ENCODE results near the gene PARK7.

PARK7 gene

DNA sequence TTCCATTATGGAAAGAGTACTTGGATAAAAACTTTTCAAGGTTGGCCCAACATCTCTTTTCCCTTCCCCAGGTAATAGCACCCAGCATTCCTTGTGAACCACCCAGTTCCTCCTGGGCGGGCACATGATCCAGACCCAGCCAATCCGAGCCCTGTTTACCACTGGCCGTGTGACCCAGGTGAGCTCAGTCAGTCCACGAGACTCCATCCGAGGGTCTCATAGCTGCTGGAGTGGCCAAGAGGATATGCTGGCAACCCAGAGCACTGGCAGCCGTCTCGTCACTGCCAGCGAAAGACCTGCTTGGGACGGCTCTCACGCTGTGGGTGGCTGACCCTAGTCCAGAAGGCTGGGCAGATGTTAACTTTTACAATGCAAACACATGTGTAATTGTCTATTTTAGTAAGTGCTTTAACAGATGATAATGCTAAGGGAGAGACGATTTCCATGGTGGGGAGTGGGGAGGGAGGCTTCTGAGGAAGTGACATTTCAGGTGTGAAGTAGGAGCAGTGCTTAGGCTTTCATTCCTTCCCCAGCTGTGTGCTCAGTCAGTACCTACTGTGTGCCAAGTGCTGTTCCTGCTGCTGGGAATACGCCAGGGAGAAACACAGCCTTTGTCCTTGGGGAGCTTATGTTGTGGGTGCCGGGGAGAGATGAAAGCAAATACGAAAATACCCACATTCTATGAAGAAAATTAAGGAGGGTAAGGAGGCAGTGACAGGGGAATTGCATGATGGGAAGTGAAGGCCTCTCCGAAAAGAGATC, 24.5 kb downstream of the PARK7 start:
- DNase-seq = no peak

DNA sequence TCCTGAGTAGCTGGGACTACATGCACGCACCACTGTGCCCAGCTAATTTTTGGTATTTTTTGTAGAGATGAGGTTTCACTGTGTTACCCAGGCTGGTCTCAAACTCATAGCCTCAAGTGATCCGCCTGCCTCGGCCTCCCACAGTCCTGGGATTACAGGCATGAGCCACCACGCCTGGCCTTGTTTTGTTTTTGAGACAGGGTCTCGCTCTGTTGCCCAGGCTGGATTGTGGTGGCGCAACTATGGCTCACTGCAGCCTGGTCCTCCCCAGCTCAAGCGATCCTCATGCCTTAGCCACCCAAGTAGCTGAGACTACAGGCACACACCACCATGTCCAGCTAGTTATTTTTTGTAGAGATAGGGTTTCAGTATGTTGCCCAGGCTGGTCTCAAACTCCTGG, 26.0 kb downstream of the PARK7 start:
- DNase-seq = no peak

GRCh38 chr1:7988576-7988975, 27.1 kb downstream of the PARK7 start:
- no peak for DNase-seq

DNA sequence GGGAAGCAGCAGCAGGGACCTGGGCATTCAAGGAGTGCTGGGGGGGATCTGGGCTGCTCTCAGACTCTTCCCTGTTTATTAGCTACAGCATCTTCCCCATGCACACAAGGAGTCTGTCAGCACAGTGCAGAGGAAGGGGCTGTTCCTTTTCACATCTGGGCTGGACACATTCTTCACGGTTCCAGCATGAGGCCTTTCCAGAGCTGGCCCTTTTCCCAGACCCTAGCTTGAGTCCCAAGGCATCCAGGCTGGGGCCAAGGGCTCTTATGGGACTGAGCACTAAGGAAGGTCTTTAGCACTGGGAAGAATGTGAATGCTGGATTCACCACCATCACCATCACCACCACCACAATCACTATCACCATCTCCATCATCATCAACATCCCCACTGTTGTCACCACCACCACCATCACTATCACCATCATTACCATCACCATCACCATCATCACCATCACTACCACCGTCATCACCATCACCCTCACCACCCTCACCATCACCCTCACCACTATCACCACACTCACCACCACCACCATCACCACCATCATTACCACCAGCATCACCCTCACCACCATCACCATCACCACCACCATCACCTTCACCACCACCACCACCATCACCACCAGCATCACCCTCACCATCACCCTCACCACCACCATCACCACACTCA, 28.4 kb downstream of the PARK7 start:
- peak; percentile 37 for DNase-seq

GRCh38 chr1:7991504-7992440, 30.3 kb downstream of the PARK7 start:
- DNase-seq = no peak

GRCh38 chr1:7992885-7993284, 31.4 kb downstream of the PARK7 start:
- no peak for DNase-seq

DNA sequence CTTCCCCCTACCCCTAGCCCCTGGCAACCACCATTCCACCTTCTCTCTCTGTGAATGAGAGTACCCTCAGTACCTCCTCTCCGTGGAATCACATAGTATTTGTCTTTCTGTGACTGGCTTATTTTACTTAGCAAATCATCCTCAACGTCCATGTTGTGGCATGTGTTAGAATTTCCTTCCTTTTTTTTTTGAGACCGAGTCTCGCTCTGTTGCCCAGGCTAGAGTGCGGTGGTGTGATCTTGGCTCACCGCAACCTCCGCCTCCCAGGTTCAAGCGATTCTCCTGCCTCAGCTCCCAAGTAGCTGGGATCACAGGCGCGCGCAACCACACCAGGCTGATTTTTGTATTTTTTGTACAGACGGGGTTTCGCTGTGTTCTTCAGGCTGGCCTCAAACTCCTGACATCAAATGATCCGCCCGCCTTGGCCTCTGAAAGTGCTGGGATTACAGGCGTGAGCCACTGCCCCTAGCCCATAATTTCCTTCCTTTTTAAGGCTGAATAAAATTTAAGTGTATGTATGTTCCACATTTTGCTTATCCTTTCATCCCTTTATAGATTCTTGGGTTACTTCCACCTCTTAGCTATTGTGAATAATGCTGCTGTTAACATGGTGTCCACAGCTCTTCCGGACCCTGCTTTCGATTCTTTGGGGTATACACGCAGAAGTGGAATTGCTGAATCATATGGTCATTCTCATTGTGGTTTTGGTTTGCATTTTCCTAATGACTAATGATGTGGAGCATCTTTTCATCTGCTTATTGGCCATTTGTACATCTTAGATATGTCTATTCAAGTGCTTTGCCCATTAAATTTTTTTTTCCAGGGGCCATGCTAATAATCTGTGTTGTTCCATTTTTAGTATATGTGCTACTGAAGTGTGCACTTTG, 32.3 kb downstream of the PARK7 start:
- peak; percentile 82 for DNase-seq

GRCh38 chr1:7994827-7995226, 33.3 kb downstream of the PARK7 start:
- no peak for DNase-seq

GRCh38 chr1:7995437-7995836, 33.9 kb downstream of the PARK7 start:
- no peak for DNase-seq

- no peak for DNase-seq
Observed at GRCh38 chr1:8002329-8002910, 40.9 kb downstream of the PARK7 start.

GRCh38 chr1:8002921-8003320, 41.4 kb downstream of the PARK7 start:
- DNase-seq = no peak

DNA sequence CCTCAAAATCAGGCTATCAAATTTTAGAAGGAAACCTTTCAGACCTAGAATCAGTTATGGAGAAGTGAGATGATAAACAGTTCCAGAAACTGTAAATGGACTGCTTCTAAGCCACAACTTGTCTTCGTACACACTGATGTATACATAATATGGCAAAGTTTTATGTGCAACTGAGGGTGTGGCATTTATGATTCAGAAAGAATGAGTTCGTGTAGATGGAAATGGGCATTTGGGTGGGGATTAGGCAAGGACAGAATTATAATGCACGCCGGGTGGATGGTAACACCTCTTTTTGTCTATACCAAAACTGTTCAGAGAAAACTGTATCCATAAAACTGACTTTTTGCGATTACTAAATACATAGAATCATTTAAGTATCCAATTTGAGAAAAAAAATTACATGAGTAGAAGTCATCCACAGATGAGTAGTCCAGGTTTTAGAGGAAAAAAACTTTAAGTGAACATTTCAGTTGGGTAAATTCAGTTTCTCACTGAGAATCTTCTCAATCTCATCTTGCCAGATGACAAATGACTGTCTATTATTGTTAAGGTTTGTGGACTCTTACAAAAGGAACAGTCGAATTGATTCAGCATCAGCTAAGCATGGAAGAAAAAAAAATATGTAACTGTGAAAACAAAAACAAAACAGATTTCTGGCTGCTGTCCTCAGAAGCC, 42.1 kb downstream of the PARK7 start:
- DNase-seq = no peak

- no peak for DNase-seq
Observed at GRCh38 chr1:8004113-8004802, 42.7 kb downstream of the PARK7 start.

- peak; percentile 97 for DNase-seq
Observed at GRCh38 chr1:8004803-8005573, 43.5 kb downstream of the PARK7 start.

GRCh38 chr1:8006037-8006963, 44.8 kb downstream of the PARK7 start:
- no peak for DNase-seq

DNA sequence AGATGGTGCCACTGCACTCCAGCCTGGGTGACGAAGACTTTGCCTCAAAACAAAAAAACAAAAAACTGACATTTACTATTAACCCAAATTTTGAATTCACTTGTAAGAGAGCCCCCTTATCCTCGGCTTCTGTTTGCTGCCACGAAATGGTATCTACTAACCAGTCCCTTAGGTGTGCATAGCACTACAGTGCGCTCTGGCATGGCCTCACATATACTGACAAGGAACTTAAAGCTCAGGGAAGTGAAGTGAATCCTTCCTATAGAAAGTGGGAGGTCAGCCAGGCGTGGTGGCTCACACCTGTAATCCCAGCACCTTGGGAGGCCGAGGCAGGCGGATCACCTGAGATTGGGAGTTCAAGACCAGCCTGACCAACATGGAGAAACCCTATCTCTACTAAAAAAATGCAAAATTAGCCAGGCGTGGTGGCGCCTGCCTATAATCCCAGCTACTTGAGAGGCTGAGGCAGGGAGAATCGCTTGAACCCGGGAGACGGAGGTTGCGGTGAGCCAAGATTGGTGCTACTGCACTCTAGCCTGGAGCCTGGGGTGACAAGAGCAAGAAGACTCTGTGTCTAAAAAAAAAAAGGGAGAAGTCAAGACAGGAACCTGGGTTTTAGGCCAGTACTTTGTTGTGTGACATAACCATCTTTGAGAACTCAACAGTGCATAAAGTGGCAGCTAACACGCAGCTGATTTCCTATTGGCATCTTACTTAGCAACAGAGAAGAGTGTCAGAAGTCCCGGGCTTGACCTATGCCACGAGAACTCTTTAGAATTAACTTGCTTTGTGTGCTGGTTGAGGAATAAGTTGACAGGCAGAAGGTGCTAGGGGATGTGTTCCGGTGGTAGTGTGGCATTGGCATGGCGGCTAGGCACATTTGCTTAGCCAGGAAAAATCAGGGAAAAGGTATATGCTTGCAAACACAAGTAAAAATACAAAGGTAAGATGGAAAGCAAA, 47.8 kb downstream of the PARK7 start:
- no peak for DNase-seq

DNA sequence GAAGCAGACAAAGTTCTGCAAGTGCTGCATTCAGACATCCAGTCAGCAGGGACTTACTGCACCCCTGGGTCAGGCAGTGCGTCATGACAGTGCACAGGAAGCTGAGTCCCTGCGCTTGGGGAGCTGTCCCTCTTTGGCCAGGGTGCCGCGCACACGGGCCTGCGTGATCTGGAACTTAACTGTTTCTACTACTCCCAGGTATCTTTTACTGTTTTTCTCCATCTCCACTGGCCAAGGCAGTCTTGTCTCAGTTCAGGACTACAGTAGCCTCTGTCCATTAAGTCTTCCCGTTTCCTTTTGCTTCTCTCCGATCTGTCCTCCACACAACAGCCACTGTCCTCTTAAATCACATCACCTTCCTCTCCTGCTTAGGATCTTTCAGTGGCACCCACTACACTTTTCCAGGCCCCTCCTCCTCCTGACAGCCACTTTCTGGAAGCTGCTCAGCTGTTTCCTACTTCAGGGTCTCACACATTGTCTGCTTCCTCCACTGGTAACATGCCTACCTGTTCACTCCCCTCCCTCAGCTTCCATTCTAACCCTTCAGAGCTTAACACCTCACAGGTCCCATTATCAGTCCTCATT, 48.7 kb downstream of the PARK7 start:
- no peak for DNase-seq
